A549 (cell line): ENCODE results near the gene DUSP28. TPM values are rescaled to one million over a fixed set of nuclear protein-coding genes. Genes with fewer than 3 reads are reported as not detected.

Experiments used
- ATAC-seq, 2 experiments: fragments of 200-7000 bp in 1 of 2; fragments of >200 bp in 1 of 2; cut with Nextera tagmentation in 1 of 2; cut with Tn5 transposase in 1 of 2; 3 replicates each; pipeline versions ENCODE4 v1.8.0 to v1.9.1; 2018 to 2020; ENCODE audit warnings: mild to moderate bottlenecking in 1 of 2, moderate library complexity in 1 of 2
- CTCF ChIA-PET: fragments of 300-600 bp; sonication (Branson Sonifier 250); formaldehyde crosslinking; extraction: SDS; loops from one replicate; lab custom pipeline; 2021; ENCODE audit warnings: antibody characterized with exemption, inconsistent platforms; lab: Yijun Ruan, JAX
- POLR2A ChIA-PET: fragments of 350-600 bp; formaldehyde crosslinking; extraction: SDS; loops from one replicate; lab custom pipeline; 2021; ENCODE audit warnings: antibody characterized with exemption, inconsistent platforms; lab: Yijun Ruan, JAX
- DNase-seq, 2 experiments: peaks; one replicate each; pipeline versions ENCODE4 v3.0.0 to v3.0.0-alpha.2; 2011 to 2016; ENCODE audit warnings: low read depth in 1 of 2, low spot score in 1 of 2
- FAIRE-seq: peaks from 2 replicates; lab custom pipeline; 2011; peaks lifted over from hg19 to GRCh38; lab: Jason Lieb, UNC
- H3K27ac ChIP-seq, 2 experiments: fragments of >200 bp; sonication (Bioruptor Twin); formaldehyde crosslinking; 3 replicates each; pipeline ENCODE4 v1.5.1; 2016 to 2017
- H3K4me1 ChIP-seq: fragments of >200 bp; sonication (Bioruptor Twin); formaldehyde crosslinking; 3 replicates; pipeline ENCODE4 v1.6.1; 2016
- H3K4me2 ChIP-seq: fragments of >200 bp; sonication (Bioruptor Twin); formaldehyde crosslinking; 3 replicates; pipeline ENCODE4 v1.6.1; 2016
- H3K4me3 ChIP-seq: fragments of >200 bp; sonication (Bioruptor Twin); formaldehyde crosslinking; 3 replicates; pipeline ENCODE4 v1.5.1; 2016
- H3K9me3 ChIP-seq: fragments of >200 bp; sonication (Bioruptor Twin); formaldehyde crosslinking; 3 replicates; pipeline ENCODE4 v1.6.1; 2016
- BHLHE40 ChIP-seq: IDR thresholded peaks from 2 replicates; pipeline ENCODE4 v1.6.1; 2012; ENCODE audit warnings: low read depth, low read length, inconsistent platforms
- CEBPB ChIP-seq, 2 experiments: fragments of >200 bp in 1 of 2; sonication (Bioruptor Twin) in 1 of 2; formaldehyde crosslinking in 1 of 2; IDR thresholded peaks; 2 replicates each; pipeline ENCODE4 v1.6.1; 2012 to 2016
- CHD2 ChIP-seq: fragments of 150-350 bp; IDR thresholded peaks from 2 replicates; pipeline ENCODE4 v1.6.1; 2014; ENCODE audit warnings: low read length; ENCODE audit not compliant: partially characterized antibody
- CHD4 ChIP-seq: fragments of 200-600 bp; sonication (generic); IDR thresholded peaks from 2 replicates; pipeline ENCODE4 v1.6.1; 2016; ENCODE audit warnings: antibody characterized with exemption, mild to moderate bottlenecking, borderline replicate concordance
- ESRRA ChIP-seq: fragments of 150-350 bp; IDR thresholded peaks from 2 replicates; pipeline ENCODE4 v1.6.1; 2014; ENCODE audit warnings: mild to moderate bottlenecking, low read length, borderline replicate concordance
- HOXA7 ChIP-seq: fragments of 250-450 bp; sonication (Bioruptor Pico); IDR thresholded peaks from 2 replicates; pipeline ENCODE4 v1.5.0; 2020; ENCODE audit warnings: mild to moderate bottlenecking, moderate library complexity
- HOXB5 ChIP-seq: fragments of 250-450 bp; sonication (Bioruptor Pico); IDR thresholded peaks from 2 replicates; pipeline ENCODE4 v1.5.0; 2020; ENCODE audit warnings: mild to moderate bottlenecking, moderate library complexity
- JUN ChIP-seq, 2 experiments: fragments of >200 bp; sonication (Bioruptor Twin); formaldehyde crosslinking; IDR thresholded peaks; 2 replicates in 1 of 2; 3 replicates in 1 of 2; pipeline ENCODE4 v1.6.1; 2016 to 2017
- JUNB ChIP-seq: fragments of >200 bp; sonication (Bioruptor Twin); formaldehyde crosslinking; IDR thresholded peaks from 2 replicates; pipeline ENCODE4 v1.6.1; 2016
- MAZ ChIP-seq: fragments of 150-350 bp; IDR thresholded peaks from 2 replicates; pipeline ENCODE4 v1.6.1; 2014; ENCODE audit warnings: antibody characterized with exemption, low read depth, low read length, borderline replicate concordance
- MYC ChIP-seq: IDR thresholded peaks from 2 replicates; pipeline ENCODE4 v1.6.1; 2012; ENCODE audit warnings: mild to moderate bottlenecking, inconsistent platforms, low read length, improper control_type of control experiment, borderline replicate concordance
- NFE2L2 ChIP-seq: fragments of 150-350 bp; conservative IDR thresholded peaks from 2 replicates; pipeline ENCODE4 v1.6.1; 2014; ENCODE audit warnings: low read length
- NPAS2 ChIP-seq: fragments of 250-450 bp; sonication (Bioruptor Pico); IDR thresholded peaks from 2 replicates; pipeline ENCODE4 v1.8.0; 2022; ENCODE audit warnings: mild to moderate bottlenecking, moderate library complexity, borderline replicate concordance
- POLR2A ChIP-seq: IDR thresholded peaks from 2 replicates; pipeline ENCODE4 v1.6.1; 2012; ENCODE audit warnings: mild to moderate bottlenecking, low read length
- RFX5 ChIP-seq: fragments of 450-650 bp; IDR thresholded peaks from 2 replicates; pipeline ENCODE4 v1.7.1; 2014; ENCODE audit warnings: antibody characterized with exemption, mild to moderate bottlenecking, moderate library complexity
- RNF2 ChIP-seq: fragments of 200-600 bp; sonication (generic); IDR thresholded peaks from 2 replicates; pipeline ENCODE4 v1.6.1; 2016; ENCODE audit warnings: low read depth, mild to moderate bottlenecking, antibody characterized with exemption, moderate library complexity, borderline replicate concordance
- TFCP2L1 ChIP-seq: fragments of 250-450 bp; sonication (Bioruptor Pico); IDR thresholded peaks from 2 replicates; pipeline ENCODE4 v1.5.0; 2021; ENCODE audit warnings: mild to moderate bottlenecking
- WGBS: methylation state at CpG from one replicate; pipeline ENCODE4 v1.1.6; 2017; ENCODE audit errors: missing lambda C conversion rate; 5-methylcytosine and 5-hydroxymethylcytosine counted together
- polyA minus RNA-seq: library from RNA; depleted of rRNA, polyadenylated mRNA; stranded (reverse); fragments of >200 nt; gene quantifications from 2 replicates; pipeline ENCODE4 v1.2.3, GENCODE V29; 2011; rRNA and poly(A)+ RNA removed
- polyA plus RNA-seq, 4 experiments: library from polyadenylated mRNA; depleted of rRNA in 3 of 4; stranded (reverse); fragments of >200 nt; fragmentation: RNase III in 1 of 4; extraction: RNeasy Plus Mini Kit Qiagen cat#74134 plus additional on column Dnase treatment in 1 of 4; gene quantifications; 2 replicates in 3 of 4; 3 replicates in 1 of 4; pipeline ENCODE4 v1.2.3, GENCODE V29; 2011 to 2017
- TF ChIP-seq, protein P1 (sequence below): IDR thresholded peaks from 2 replicates; pipeline ENCODE4 v1.6.1; 2012; ENCODE audit warnings: low read depth, borderline replicate concordance
- TF ChIP-seq, protein P2 (sequence below): IDR thresholded peaks from 2 replicates; pipeline ENCODE4 v1.6.1; 2012
- TF ChIP-seq, protein P3 (sequence below): fragments of 450-650 bp; IDR thresholded peaks from 2 replicates; pipeline ENCODE4 v1.6.1; 2014; ENCODE audit warnings: antibody characterized with exemption
- TF ChIP-seq, protein P4 (sequence below): fragments of 250-450 bp; sonication (Bioruptor Pico); IDR thresholded peaks from 2 replicates; pipeline ENCODE4 v1.5.0; 2020; ENCODE audit warnings: low read depth, mild to moderate bottlenecking, moderate library complexity
- TF ChIP-seq, protein P5 (sequence below): IDR thresholded peaks from 2 replicates; pipeline ENCODE4 v1.6.1; 2012
- TF ChIP-seq, protein P6 (sequence below): fragments of 150-350 bp; IDR thresholded peaks from 2 replicates; pipeline ENCODE4 v1.6.1; 2014; ENCODE audit warnings: low read depth, mild to moderate bottlenecking, low read length

The DUSP28 gene, protein sequence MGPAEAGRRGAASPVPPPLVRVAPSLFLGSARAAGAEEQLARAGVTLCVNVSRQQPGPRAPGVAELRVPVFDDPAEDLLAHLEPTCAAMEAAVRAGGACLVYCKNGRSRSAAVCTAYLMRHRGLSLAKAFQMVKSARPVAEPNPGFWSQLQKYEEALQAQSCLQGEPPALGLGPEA
- polyA plus RNA-seq (2011; rRNA removed) (11.8 and 14.3 TPM in 2 replicates), polyA plus RNA-seq (2017; fragmentation: RNase III; extraction: RNeasy Plus Mini Kit Qiagen cat#74134 plus additional on column Dnase treatment) (5.2 to 5.8 TPM (median 5.6 TPM) in 3 replicates), polyA minus RNA-seq (5.4 and 6.1 TPM in 2 replicates)
- 6.8 and 8.6 TPM in 2 replicates for polyA plus RNA-seq (2012; cell fraction: cytosol; rRNA removed)
- polyA plus RNA-seq (2012; cell fraction: nucleus; rRNA removed), result 7.9 and 8.2 TPM in 2 replicates

DNA sequence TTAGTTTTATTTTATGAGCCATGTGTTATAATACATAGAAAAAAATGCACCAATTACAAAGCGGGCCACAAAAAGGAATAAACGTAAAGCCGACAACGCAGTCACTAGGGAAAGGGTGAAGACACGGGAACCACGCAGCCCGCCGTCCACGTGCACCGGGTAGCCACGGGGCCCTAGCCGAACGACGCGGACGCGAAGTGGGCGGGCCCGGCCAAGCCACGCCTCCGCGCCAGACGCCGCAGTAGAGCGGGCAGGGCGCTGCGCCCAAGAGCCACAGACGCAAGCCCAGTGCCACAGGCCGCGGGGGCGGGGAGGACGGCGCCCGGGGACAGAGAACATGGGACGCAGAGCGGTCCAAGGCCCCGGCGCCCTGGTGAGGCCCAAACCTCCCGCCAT lies at the start of gene DUSP28:
Gene DUSP28 (plus strand): TSS at position 274 of the 396 bp plus-strand sequence. CDS start 328 bp downstream, outside the sequence.
- CTCF ChIA-PET, result interaction anchor here (0.7 to 1.7 kb wide), 2 partner anchors 16 to 328 kb away, joined by 3 to 6 read pairs; no protein-coding TSS in a partner anchor
- H3K4me3 ChIP-seq, result peak within 1 kb of the TSS; percentile 87
- H3K27ac ChIP-seq, result peak within 1 kb of the TSS; percentile 98 to 100
- peak within 1 kb of the TSS; percentile 85 for H3K4me2 ChIP-seq
- TF ChIP-seq CHD4 (no peak), RNF2 (0 out of 2 replicates have a peak, but pooled peaks have one; percentile 28), BHLHE40 (no peak; the same call in 1 of the 2 replicates), RFX5 (peak; percentile 90), POLR2A (peak; percentile 85), NFE2L2 (no peak), JUN (IDR thresholded peaks at IDR 0.05) (peak; percentile 39 to 55; a peak in 2 of 5 replicates), HOXA7 (CRISPR knock-in tag) (peak; percentile 80; the same call in 1 of the 2 replicates), JUNB (no peak), NPAS2 (CRISPR knock-in tag) (peak; percentile 79; the same call in 1 of the 2 replicates), MYC (peak; percentile 97), ESRRA (no peak), HOXB5 (CRISPR knock-in tag) (peak; percentile 78), TFCP2L1 (CRISPR knock-in tag) (peak; percentile 52; the same call in 1 of the 2 replicates)
- TF ChIP-seq, protein P1, sequence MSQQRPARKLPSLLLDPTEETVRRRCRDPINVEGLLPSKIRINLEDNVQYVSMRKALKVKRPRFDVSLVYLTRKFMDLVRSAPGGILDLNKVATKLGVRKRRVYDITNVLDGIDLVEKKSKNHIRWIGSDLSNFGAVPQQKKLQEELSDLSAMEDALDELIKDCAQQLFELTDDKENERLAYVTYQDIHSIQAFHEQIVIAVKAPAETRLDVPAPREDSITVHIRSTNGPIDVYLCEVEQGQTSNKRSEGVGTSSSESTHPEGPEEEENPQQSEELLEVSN, result peak; percentile 96
- TF ChIP-seq, protein P2, sequence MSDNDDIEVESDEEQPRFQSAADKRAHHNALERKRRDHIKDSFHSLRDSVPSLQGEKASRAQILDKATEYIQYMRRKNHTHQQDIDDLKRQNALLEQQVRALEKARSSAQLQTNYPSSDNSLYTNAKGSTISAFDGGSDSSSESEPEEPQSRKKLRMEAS, result peak; percentile 100
- TF ChIP-seq, protein P3, sequence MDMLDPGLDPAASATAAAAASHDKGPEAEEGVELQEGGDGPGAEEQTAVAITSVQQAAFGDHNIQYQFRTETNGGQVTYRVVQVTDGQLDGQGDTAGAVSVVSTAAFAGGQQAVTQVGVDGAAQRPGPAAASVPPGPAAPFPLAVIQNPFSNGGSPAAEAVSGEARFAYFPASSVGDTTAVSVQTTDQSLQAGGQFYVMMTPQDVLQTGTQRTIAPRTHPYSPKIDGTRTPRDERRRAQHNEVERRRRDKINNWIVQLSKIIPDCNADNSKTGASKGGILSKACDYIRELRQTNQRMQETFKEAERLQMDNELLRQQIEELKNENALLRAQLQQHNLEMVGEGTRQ, result peak; percentile 74
- TF ChIP-seq, protein P4, sequence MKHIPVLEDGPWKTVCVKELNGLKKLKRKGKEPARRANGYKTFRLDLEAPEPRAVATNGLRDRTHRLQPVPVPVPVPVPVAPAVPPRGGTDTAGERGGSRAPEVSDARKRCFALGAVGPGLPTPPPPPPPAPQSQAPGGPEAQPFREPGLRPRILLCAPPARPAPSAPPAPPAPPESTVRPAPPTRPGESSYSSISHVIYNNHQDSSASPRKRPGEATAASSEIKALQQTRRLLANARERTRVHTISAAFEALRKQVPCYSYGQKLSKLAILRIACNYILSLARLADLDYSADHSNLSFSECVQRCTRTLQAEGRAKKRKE (CRISPR knock-in tag), result no peak; the same call in 1 of the 2 replicates
- FAIRE-seq (no peak), ATAC-seq (peak; percentile 71 to 84), DNase-seq (peak; percentile 82 to 93)
- peaks cover 33% of the 10 kb centered on the region for H3K4me1 ChIP-seq
- POLR2A ChIA-PET, result interaction anchor here (1.5 to 2.2 kb wide), 2 partner anchors 20 to 26 kb away, joined by 16 to 38 read pairs; partner anchors contain the start of gene CAPN10
- no peaks in the 10 kb centered on the region for H3K9me3 ChIP-seq
- WGBS, result 0% methylated on average over 25 of the region's 39 CpGs

DNA sequence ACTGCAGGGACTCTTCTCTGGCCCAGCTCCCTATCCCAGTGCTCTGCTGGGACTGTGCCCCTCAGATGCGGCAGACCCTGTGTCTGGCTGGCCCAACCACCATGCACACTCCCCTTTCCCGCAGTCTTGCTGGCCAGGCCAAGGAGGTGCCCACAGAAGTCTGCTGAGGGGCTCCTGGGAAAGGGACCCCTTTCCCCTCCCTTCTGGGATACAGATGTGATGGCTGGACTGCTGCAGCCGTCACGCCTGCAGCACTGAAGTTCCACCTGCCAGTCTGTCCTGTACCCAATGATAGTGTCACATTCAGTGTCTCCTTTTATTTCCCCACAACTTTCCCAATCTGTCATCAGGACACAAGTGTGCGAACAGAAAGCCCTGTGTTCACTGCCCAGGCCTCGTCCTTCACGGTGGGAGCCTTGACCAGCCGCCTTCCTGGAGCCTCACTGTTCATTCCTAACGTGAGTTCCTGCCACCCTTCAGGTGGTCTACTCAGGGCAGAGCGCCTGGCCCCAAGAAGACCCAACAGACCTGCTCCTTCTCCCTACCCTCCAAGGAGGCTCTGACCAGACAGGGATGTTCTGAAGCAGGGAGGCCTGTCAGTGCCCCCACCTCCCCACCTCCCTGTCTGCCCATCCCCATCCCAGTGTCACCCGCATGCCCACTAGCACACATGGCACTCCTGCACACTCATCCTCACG lies 49.5 kb upstream of the DUSP28 start:
- H3K4me2 ChIP-seq, result no peak overlapping the region
- H3K9me3 ChIP-seq, result no peaks in the 10 kb centered on the region
- ChIA-PET POLR2A (no interaction called here), CTCF (no interaction called here)
- no peak for ATAC-seq
- FAIRE-seq, result no peak
- no peak overlapping the region for H3K27ac ChIP-seq
- no peak overlapping the region for H3K4me3 ChIP-seq
- 95% methylated on average over 12 of the region's 12 CpGs for WGBS
- H3K4me1 ChIP-seq, result no peaks in the 10 kb centered on the region
- TF ChIP-seq CHD2 (no peak), MAZ (no peak), CEBPB (IDR thresholded peaks at IDR 0.05) (no peak)
- TF ChIP-seq, protein P5, sequence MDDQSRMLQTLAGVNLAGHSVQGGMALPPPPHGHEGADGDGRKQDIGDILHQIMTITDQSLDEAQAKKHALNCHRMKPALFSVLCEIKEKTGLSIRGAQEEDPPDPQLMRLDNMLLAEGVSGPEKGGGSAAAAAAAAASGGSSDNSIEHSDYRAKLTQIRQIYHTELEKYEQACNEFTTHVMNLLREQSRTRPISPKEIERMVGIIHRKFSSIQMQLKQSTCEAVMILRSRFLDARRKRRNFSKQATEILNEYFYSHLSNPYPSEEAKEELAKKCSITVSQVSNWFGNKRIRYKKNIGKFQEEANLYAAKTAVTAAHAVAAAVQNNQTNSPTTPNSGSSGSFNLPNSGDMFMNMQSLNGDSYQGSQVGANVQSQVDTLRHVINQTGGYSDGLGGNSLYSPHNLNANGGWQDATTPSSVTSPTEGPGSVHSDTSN, result no peak
- TF ChIP-seq, protein P6, sequence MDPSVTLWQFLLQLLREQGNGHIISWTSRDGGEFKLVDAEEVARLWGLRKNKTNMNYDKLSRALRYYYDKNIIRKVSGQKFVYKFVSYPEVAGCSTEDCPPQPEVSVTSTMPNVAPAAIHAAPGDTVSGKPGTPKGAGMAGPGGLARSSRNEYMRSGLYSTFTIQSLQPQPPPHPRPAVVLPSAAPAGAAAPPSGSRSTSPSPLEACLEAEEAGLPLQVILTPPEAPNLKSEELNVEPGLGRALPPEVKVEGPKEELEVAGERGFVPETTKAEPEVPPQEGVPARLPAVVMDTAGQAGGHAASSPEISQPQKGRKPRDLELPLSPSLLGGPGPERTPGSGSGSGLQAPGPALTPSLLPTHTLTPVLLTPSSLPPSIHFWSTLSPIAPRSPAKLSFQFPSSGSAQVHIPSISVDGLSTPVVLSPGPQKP, result no peak
- TF ChIP-seq, protein P1, result no peak
- no peak for DNase-seq
